ENCODE data around the gene EXOC3.

Gene EXOC3

DNA sequence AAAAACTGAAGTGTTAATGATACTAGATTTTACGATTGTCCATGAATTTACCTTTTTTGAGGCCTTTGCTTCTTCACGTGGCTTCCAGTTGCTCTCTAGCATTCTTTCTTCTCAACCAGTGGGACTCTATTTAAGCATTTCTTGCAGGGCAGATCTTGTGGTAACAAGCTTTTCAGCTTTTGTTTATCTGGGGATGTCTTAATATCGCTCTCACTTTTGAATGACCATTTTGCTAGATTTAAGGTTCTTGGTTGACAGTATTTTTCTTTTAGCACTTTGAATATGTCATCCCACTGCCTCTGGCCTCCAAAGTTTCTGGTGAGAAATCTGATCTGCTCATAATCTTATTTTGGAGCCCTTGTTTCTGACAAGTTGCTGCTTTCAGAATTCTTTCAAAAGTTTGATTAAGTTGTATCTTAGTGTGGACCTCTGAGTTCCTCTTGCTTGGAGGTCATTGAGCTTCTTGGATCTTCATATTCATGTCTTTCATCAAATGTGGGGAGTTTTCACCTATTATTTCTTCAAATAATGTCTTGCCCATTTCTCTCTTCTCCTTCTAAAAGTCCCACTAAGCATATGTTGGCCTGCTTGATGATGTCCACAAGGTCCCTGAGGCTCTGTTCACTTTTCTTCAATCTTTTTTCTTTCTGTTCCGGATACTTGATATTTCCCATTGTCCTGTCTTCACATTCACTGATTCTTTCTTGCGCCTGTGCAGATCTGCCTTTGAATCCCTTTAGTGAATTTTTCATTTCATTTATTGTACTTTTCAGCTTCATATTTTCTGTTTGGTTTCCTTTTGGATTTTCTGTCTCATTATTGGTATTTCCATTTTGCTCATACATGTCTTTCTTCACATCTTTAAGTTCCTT, 8.8 kb downstream of the EXOC3 start:
- no peak for DNase-seq (ENCODE audit: low spot score)
- TF ChIP-seq, protein P1, sequence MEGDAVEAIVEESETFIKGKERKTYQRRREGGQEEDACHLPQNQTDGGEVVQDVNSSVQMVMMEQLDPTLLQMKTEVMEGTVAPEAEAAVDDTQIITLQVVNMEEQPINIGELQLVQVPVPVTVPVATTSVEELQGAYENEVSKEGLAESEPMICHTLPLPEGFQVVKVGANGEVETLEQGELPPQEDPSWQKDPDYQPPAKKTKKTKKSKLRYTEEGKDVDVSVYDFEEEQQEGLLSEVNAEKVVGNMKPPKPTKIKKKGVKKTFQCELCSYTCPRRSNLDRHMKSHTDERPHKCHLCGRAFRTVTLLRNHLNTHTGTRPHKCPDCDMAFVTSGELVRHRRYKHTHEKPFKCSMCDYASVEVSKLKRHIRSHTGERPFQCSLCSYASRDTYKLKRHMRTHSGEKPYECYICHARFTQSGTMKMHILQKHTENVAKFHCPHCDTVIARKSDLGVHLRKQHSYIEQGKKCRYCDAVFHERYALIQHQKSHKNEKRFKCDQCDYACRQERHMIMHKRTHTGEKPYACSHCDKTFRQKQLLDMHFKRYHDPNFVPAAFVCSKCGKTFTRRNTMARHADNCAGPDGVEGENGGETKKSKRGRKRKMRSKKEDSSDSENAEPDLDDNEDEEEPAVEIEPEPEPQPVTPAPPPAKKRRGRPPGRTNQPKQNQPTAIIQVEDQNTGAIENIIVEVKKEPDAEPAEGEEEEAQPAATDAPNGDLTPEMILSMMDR (IDR thresholded peaks at IDR 0.05; ENCODE audit: extremely low read depth, missing control alignments): no peak

DNA sequence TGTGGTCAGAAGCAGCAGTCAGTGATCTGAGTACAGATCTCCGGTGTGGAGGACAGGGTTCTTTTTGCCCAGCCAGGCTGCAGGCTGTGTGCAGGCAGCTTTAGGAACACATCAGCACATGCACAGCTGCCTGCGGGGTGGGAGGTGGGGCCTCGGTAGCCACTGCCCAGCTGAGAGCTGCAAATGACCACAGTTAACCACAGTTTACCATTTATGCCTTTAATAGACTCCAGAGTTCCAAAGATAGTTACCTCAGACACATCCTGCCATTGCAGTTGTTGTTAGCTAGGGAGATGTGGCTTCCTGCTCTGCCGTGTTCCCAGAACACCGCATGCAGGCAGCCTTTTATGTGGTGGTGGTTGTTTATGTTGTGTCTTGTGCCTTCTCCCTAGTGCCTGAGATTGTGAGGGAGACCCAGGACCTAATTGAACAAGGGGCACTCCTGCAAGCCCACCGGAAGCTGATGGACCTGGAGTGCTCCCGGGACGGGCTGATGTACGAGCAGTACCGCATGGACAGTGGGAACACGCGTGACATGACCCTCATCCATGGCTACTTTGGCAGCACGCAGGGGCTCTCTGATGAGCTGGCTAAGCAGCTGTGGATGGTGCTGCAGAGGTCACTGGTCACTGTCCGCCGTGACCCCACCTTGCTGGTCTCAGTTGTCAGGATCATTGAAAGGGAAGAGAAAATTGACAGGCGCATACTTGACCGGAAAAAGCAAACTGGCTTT, 10.2 kb downstream of the EXOC3 start:
- DNase-seq (ENCODE audit: low spot score): no peak
- TF ChIP-seq, protein P1 (IDR thresholded peaks at IDR 0.05; ENCODE audit: extremely low read depth, missing control alignments): no peak

DNA sequence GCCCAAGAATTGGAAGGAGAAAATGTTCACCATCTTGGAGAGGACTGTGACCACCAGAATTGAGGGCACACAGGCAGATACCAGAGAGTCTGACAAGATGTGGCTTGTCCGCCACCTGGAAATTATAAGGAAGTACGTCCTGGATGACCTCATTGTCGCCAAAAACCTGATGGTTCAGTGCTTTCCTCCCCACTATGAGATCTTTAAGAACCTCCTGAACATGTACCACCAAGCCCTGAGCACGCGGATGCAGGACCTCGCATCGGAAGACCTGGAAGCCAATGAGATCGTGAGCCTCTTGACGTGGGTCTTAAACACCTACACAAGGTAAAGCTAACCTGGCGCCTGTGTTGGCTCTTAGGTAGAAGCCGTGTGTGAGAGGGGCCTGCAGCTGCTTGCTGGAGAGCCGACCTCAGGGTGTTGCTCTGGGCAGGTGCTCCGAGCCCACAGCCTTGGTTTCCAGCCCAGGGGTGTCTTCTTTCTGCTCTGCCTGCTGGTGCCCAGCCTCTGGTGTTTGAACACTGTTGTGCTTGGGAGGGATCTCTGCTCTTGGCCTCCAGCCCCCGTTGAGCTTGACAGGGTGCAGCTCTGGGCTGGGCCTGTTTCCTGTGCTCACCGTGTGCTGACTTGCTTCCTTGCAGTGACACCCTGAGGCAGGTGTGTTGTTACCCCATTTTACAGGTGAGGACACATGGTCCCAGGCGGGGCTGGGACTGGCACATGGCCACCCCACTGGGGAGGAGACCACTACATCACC, 10.9 kb downstream of the EXOC3 start:
- DNase-seq (ENCODE audit: low spot score): no peak
- TF ChIP-seq, protein P1 (IDR thresholded peaks at IDR 0.05; ENCODE audit: extremely low read depth, missing control alignments): no peak

DNA sequence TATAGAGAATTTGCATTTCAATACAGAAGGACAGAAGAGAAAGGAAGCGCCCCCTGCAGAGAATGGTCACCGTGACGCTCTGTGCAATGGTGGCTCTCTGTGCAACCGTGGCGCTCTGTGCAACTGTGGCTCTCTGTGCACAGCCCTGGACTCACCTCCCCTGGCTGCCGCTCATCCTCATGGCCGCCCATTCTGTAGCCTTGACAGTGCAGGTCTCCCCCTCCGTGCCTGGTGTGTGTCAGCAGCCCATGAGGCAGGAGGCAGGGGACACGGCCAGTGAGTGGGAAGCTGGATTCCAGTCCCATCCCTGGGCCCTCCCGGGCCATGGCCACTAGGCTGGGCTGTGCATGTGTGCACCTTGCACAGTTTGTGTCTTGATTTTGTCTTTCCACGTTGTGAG, 12.0 kb downstream of the EXOC3 start:
- no peak for DNase-seq (ENCODE audit: low spot score)
- TF ChIP-seq, protein P1 (IDR thresholded peaks at IDR 0.05; ENCODE audit: extremely low read depth, missing control alignments): no peak

DNA sequence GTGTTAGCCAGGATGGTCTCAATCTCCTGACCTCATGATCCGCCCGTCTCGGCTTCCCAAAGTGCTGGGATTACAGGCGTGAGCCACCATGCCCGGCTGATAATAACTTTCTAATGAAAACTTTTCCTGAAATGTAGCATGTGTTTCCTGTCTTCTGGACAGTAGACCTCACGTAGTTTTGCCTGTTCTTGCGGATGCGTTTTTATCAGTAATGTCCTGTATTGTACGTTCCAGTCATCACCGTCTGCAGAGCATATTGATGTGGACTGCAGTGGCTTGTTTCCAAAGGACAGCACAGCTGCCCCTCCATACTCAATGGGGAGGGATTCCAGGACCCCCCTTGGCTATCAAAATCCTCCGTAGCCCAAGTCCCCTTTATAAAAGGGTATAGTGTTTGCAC, 12.8 kb downstream of the EXOC3 start:
- no peak for DNase-seq (ENCODE audit: low spot score)
- TF ChIP-seq, protein P1 (IDR thresholded peaks at IDR 0.05; ENCODE audit: extremely low read depth, missing control alignments): no peak

DNA sequence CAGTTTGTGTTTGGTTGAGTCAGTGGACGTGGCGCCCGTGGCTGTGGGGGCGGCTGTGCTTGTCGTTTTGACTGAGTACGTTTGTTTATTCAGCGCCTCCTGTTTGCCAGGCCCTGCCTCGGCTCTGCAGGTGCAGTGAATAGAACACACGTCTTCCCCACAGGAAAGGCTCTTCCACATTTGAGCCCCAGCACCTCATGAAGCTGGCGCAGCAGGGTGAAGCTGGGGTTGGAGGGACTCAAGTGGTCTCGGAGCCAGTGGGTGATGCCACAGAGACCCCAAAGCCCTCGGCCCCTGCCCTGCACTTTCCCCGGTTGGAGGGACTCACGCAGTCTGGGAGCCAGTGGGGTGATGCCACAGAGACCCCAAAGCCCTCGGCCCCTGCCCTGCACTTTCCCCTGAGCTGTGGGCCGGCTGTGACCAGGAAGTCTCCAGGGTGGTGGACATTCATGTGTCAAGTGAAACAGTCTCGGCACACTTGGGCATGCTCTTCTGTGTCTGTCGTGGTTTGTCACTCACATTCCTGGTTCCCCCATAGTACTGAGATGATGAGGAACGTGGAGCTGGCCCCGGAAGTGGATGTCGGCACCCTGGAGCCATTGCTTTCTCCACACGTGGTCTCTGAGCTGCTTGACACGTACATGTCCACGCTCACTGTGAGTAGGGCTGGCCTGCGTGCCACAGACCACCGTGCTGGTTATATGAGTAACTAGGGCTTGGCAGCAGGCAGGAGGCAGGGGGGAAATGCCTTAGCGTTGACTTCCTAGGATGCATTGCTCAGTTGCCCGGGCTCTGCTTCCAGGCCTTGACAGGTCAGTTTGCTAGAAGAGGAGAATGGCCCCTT, 13.6 kb downstream of the EXOC3 start:
- TF ChIP-seq, protein P1 (IDR thresholded peaks at IDR 0.05; ENCODE audit: extremely low read depth, missing control alignments): no peak
- no peak for DNase-seq (ENCODE audit: low spot score)
